HTERT RPE-1 (cell line): ENCODE measurements around the gene C2orf74.
"Not testable (repeated sequence)": the region's sequence is repeated elsewhere in the genome, so short reads cannot be mapped to it uniquely, and the experiment has no call there.

Experiments
- in situ Hi-C: fragments of 300-500 bp; cut with MboI; formaldehyde crosslinking; loops from 4 replicates; pipeline ENCODE4 v1.14.3; 2020; ENCODE audit warnings: low sequenced_read_pairs

Gene C2orf74

GRCh38 chr2:61172671-61173070 is 10.7 kb downstream of the C2orf74 start:
- in situ Hi-C loops, result no loop called here

GRCh38 chr2:61173116-61173515 is 11.1 kb downstream of the C2orf74 start:
- in situ Hi-C loops, result no loop called here

- in situ Hi-C loops, result no loop called here
Measured at GRCh38 chr2:61175036-61175435, 13.0 kb downstream of the C2orf74 start.

- in situ Hi-C loops, result no loop called here
Measured at GRCh38 chr2:61176755-61177726, 15.1 kb downstream of the C2orf74 start.

- in situ Hi-C loops, result no loop called here
Measured at GRCh38 chr2:61177727-61178549, 15.9 kb downstream of the C2orf74 start.

- in situ Hi-C loops, result no loop called here
Measured at GRCh38 chr2:61178603-61179545, 16.9 kb downstream of the C2orf74 start.

GRCh38 chr2:61179701-61180639 is 18.0 kb downstream of the C2orf74 start:
- in situ Hi-C loops, result no loop called here

- in situ Hi-C loops, result no loop called here
Measured at GRCh38 chr2:61180686-61181085, 18.7 kb downstream of the C2orf74 start.

GRCh38 chr2:61181382-61182058 is 19.5 kb downstream of the C2orf74 start:
- in situ Hi-C loops, result no loop called here

- in situ Hi-C loops, result no loop called here
Measured at GRCh38 chr2:61182059-61182383, 20.0 kb downstream of the C2orf74 start.

- in situ Hi-C loops, result no loop called here
Measured at GRCh38 chr2:61183795-61184194, 21.8 kb downstream of the C2orf74 start.

GRCh38 chr2:61184263-61184662 is 22.3 kb downstream of the C2orf74 start:
- in situ Hi-C loops, result no loop called here

- in situ Hi-C loops, result no loop called here
Measured at GRCh38 chr2:61185231-61185728, 23.3 kb downstream of the C2orf74 start.

GRCh38 chr2:61187085-61187484 is 25.1 kb downstream of the C2orf74 start:
- in situ Hi-C loops, result no loop called here

GRCh38 chr2:61193670-61194561 is 31.9 kb downstream of the C2orf74 start:
- in situ Hi-C loops, result no loop called here

- in situ Hi-C loops, result not testable (repeated sequence)
Measured at GRCh38 chr2:61194646-61195045, 32.7 kb downstream of the C2orf74 start.

GRCh38 chr2:61196671-61197070 is 34.7 kb downstream of the C2orf74 start:
- in situ Hi-C loops, result no loop called here

GRCh38 chr2:61205132-61205531 is 43.1 kb downstream of the C2orf74 start:
- in situ Hi-C loops, result no loop called here
